DMS 273 treated with DMSO at 0.1 percent for 48 hours (cell line): ENCODE measurements around the gene NHSL2.
"Not testable (repeated sequence)": the region's sequence is repeated elsewhere in the genome, so short reads cannot be mapped to it uniquely, and the experiment has no call there.

Experiments
- DNase-seq: peaks from one replicate; lab custom pipeline; 2025; lab: John Stamatoyannopoulos, UW

Gene NHSL2

GRCh38 chrX:72130156-72130761 is 219.6 kb downstream of the NHSL2 start:
- no peak for DNase-seq

- no peak for DNase-seq
Measured at GRCh38 chrX:72130762-72131250, 220.2 kb downstream of the NHSL2 start.

- peak; percentile 75 for DNase-seq
Measured at GRCh38 chrX:72131317-72132294, 221.0 kb downstream of the NHSL2 start, which contains the start of gene RTL5. Gene RTL5, minus strand, starts transcription at chrX:72131915.

- DNase-seq = no peak
Measured at GRCh38 chrX:72132456-72132855, 221.8 kb downstream of the NHSL2 start.

GRCh38 chrX:72133851-72134546 is 223.4 kb downstream of the NHSL2 start:
- DNase-seq = no peak

GRCh38 chrX:72137846-72138495 is 227.3 kb downstream of the NHSL2 start:
- DNase-seq = peak; percentile 59

GRCh38 chrX:72139538-72139937 is 228.9 kb downstream of the NHSL2 start:
- DNase-seq = no peak

- no peak for DNase-seq
Measured at GRCh38 chrX:72141372-72142004, 230.8 kb downstream of the NHSL2 start.

GRCh38 chrX:72142094-72142793 is 231.6 kb downstream of the NHSL2 start:
- peak; percentile 92 for DNase-seq

- no peak for DNase-seq
Measured at GRCh38 chrX:72142794-72143608, 232.4 kb downstream of the NHSL2 start.

- no peak for DNase-seq
Measured at GRCh38 chrX:72143609-72143907, 232.9 kb downstream of the NHSL2 start.

- no peak for DNase-seq
Measured at GRCh38 chrX:72145181-72145580, 234.5 kb downstream of the NHSL2 start.

- no peak for DNase-seq
Measured at GRCh38 chrX:72146527-72146926, 235.9 kb downstream of the NHSL2 start.

- no peak for DNase-seq
Measured at GRCh38 chrX:72158773-72159172, 248.1 kb downstream of the NHSL2 start.

- no peak for DNase-seq
Measured at GRCh38 chrX:72159769-72160168, 249.1 kb downstream of the NHSL2 start.

- DNase-seq = no peak
Measured at GRCh38 chrX:72165551-72165950, 254.9 kb downstream of the NHSL2 start.

- no peak for DNase-seq
Measured at GRCh38 chrX:72169008-72169728, 258.5 kb downstream of the NHSL2 start.

- not testable (repeated sequence) for DNase-seq
Measured at GRCh38 chrX:72176289-72176688, 265.6 kb downstream of the NHSL2 start.

- no peak for DNase-seq
Measured at GRCh38 chrX:72176981-72177380, 266.3 kb downstream of the NHSL2 start.
